NCI-H510A (cell line): ENCODE measurements around the gene DNAJC27.

Experiments
- DNase-seq: peaks from one replicate; lab custom pipeline; 2025; lab: John Stamatoyannopoulos, UW

DNAJC27 gene

GRCh38 chr2:24906466-24906865 lies 65.3 kb downstream of the DNAJC27 start:
- no peak for DNase-seq

GRCh38 chr2:24903161-24904103 lies 68.3 kb downstream of the DNAJC27 start:
- no peak for DNase-seq

- DNase-seq: no peak
Measured at GRCh38 chr2:24899361-24899910, 72.3 kb downstream of the DNAJC27 start.

- DNase-seq: no peak
Measured at GRCh38 chr2:24898122-24899109, 73.3 kb downstream of the DNAJC27 start.

GRCh38 chr2:24894750-24895149 lies 77.0 kb downstream of the DNAJC27 start:
- DNase-seq: no peak

- no peak for DNase-seq
Measured at GRCh38 chr2:24893934-24894333, 77.8 kb downstream of the DNAJC27 start.
